Measurements from ENCODE around the gene RTKN2. TPM values are rescaled to one million over a fixed set of nuclear protein-coding genes. Genes with fewer than 3 reads are reported as not detected.
A peak's percentile ranks its signal among the peaks of the same experiment; 100 is the strongest.

The RTKN2 gene
- total and polyA plus RNA-seq, 2 of the 4 experiments (the other 2 are of a cell fraction) = 0.75 to 0.90 TPM

DNA sequence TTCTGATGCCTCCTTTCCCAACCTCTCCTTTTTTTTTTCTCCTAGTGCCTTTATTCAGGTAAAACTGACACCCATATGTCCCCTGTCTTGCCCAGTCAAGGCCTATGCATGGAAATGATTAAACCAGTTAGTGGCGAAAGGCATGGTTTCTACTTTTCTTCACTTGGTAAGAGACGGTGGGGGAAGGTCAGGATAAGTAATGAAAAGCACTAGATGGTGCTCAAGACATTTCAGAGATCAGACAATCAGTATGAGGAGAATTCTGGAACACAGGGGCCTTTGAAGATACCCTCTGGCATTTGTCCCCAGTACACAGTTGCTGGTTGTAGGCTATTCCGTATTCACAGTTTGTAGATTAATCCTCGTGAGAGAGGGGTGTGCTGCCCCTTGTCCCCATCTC lies 121.2 kb downstream of the RTKN2 start:
- H3K56ac ChIP-seq (ENCODE audit: extremely low read depth, insufficient read depth, low read length) = no peak overlapping the region
- dilution Hi-C loops (cut with HindIII; ENCODE audit: low sequenced_read_pairs, unreplicated experiment) = no loop called here
- no TSS peak for BruUV-seq (replicated peaks)
- H3K4me3 ChIP-seq (ENCODE audit: insufficient read depth, low read depth, low read length) = no peak overlapping the region
- no peak overlapping the region for H2AK5ac ChIP-seq (ENCODE audit: low read depth, low read length)
- H3K9ac ChIP-seq (ENCODE audit: low read depth, low read length) = no peak overlapping the region
- H3K4me1 ChIP-seq (ENCODE audit: control insufficient read depth, insufficient read depth, low read length) = peaks cover 3% of the 10 kb centered on the region; the same call in 1 of the 2 replicates
- 0 out of 4 replicates have a peak overlapping the region, but pooled peaks of 1 of the 2 experiments have one; percentile 32 for H4K8ac ChIP-seq (ENCODE audit: low read depth in 2 of 2, low read length in 2 of 2)
- peak overlapping the region; percentile 51 for H2BK20ac ChIP-seq (ENCODE audit: low read depth, low read length)
- DNase-seq (no peak), ATAC-seq (ENCODE audit: low read depth) (peak; percentile 78)
- H3K18ac ChIP-seq (ENCODE audit: low read depth, low read length) = peak overlapping the region; percentile 77
- H3K9me3 ChIP-seq (ENCODE audit: control insufficient read depth, insufficient read depth, low read length) = peaks cover 2% of the 10 kb centered on the region
- CTCF ChIA-PET = no interaction called here
- H4K20me1 ChIP-seq (ENCODE audit: insufficient read depth, low read length) = no peaks in the 10 kb centered on the region
- H3K4ac ChIP-seq (ENCODE audit: low read depth, low read length) = peak overlapping the region; percentile 59
- peak overlapping the region; percentile 65; the same call in 2 of the 3 replicates for H2BK15ac ChIP-seq (ENCODE audit: low read depth, low read length)
- no peaks in the 10 kb centered on the region for H3K79me1 ChIP-seq (ENCODE audit: low read depth in 1 of 2, low read length in 2 of 2)
- H2AFZ ChIP-seq (replicated peaks; ENCODE audit: low read length, poor library complexity) = no peak overlapping the region
- 100% methylated on average over 3 of the region's 4 CpGs; no CpG with 5 or more reads in 1 of the 2 experiments for WGBS, 2 experiments (ENCODE audit: extremely low coverage in 2 of 2, insufficient read length in 1 of 2)
- H4K91ac ChIP-seq (ENCODE audit: insufficient read depth, low read depth, low read length) = 0 out of 2 replicates have a peak overlapping the region, but pooled peaks have one; percentile 31
- no peak overlapping the region for H3K14ac ChIP-seq (replicated peaks; ENCODE audit: low read depth, low read length)
- intact Hi-C loops (cut with micrococcal nuclease) = no loop called here
- no peak overlapping the region for H2BK5ac ChIP-seq (ENCODE audit: low read depth, low read length, poor library complexity, severe bottlenecking)
- peak overlapping the region; percentile 68 for H2BK120ac ChIP-seq (ENCODE audit: low read depth, low read length)
- H4K5ac ChIP-seq (ENCODE audit: low read depth, low read length) = peak overlapping the region; percentile 54
- no peak overlapping the region for H2AK9ac ChIP-seq (replicated peaks; ENCODE audit: low read depth, low read length, poor library complexity)
- H3K27ac ChIP-seq (ENCODE audit: insufficient read depth, low read length) = peak overlapping the region; percentile 40; the same call in 1 of the 2 replicates
- TF ChIP-seq POLR2A (IDR thresholded peaks at IDR 0.05; ENCODE audit: low read depth, low read length) (no peak), RFX5 (IDR thresholded peaks at IDR 0.05; ENCODE audit: low read depth, low read length) (no peak), MAFK (IDR thresholded peaks at IDR 0.05; ENCODE audit: low read depth, low read length) (no peak), SMC3 (IDR thresholded peaks at IDR 0.05; ENCODE audit: low read depth, low read length) (no peak), FOS (IDR thresholded peaks at IDR 0.05; ENCODE audit: low read depth, low read length) (no peak), CHD1 (IDR thresholded peaks at IDR 0.05; ENCODE audit: low read depth, low read length) (no peak), CEBPB (IDR thresholded peaks at IDR 0.05; ENCODE audit: low read depth, low read length) (no peak), MAZ (IDR thresholded peaks at IDR 0.05; ENCODE audit: borderline replicate concordance, low read depth, low read length) (no peak), RAD21 (IDR thresholded peaks at IDR 0.05; ENCODE audit: low read length) (no peak), NFE2L2 (IDR thresholded peaks at IDR 0.05; ENCODE audit: low read depth, low read length) (no peak), RCOR1 (IDR thresholded peaks at IDR 0.05; ENCODE audit: insufficient replicate concordance, low read length) (no peak), MXI1 (IDR thresholded peaks at IDR 0.05; ENCODE audit: borderline replicate concordance, low read depth, low read length) (no peak), BHLHE40 (IDR thresholded peaks at IDR 0.05; ENCODE audit: low read depth, low read length) (no peak)
- TF ChIP-seq, protein P1, sequence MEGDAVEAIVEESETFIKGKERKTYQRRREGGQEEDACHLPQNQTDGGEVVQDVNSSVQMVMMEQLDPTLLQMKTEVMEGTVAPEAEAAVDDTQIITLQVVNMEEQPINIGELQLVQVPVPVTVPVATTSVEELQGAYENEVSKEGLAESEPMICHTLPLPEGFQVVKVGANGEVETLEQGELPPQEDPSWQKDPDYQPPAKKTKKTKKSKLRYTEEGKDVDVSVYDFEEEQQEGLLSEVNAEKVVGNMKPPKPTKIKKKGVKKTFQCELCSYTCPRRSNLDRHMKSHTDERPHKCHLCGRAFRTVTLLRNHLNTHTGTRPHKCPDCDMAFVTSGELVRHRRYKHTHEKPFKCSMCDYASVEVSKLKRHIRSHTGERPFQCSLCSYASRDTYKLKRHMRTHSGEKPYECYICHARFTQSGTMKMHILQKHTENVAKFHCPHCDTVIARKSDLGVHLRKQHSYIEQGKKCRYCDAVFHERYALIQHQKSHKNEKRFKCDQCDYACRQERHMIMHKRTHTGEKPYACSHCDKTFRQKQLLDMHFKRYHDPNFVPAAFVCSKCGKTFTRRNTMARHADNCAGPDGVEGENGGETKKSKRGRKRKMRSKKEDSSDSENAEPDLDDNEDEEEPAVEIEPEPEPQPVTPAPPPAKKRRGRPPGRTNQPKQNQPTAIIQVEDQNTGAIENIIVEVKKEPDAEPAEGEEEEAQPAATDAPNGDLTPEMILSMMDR (conservative IDR thresholded peaks at IDR 0.05; ENCODE audit: low read depth, low read length) = no peak
- TF ChIP-seq, protein P2, sequence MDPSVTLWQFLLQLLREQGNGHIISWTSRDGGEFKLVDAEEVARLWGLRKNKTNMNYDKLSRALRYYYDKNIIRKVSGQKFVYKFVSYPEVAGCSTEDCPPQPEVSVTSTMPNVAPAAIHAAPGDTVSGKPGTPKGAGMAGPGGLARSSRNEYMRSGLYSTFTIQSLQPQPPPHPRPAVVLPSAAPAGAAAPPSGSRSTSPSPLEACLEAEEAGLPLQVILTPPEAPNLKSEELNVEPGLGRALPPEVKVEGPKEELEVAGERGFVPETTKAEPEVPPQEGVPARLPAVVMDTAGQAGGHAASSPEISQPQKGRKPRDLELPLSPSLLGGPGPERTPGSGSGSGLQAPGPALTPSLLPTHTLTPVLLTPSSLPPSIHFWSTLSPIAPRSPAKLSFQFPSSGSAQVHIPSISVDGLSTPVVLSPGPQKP (IDR thresholded peaks at IDR 0.05; ENCODE audit: borderline replicate concordance, low read depth, low read length) = no peak
- TF ChIP-seq, protein P3, sequence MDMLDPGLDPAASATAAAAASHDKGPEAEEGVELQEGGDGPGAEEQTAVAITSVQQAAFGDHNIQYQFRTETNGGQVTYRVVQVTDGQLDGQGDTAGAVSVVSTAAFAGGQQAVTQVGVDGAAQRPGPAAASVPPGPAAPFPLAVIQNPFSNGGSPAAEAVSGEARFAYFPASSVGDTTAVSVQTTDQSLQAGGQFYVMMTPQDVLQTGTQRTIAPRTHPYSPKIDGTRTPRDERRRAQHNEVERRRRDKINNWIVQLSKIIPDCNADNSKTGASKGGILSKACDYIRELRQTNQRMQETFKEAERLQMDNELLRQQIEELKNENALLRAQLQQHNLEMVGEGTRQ (IDR thresholded peaks at IDR 0.05; ENCODE audit: low read depth, low read length) = no peak
- no peaks in the 10 kb centered on the region for H3K9me1 ChIP-seq (ENCODE audit: insufficient read depth, low read length)
- POLR2A ChIA-PET (ENCODE audit: unreplicated experiment) = no interaction called here
- no peaks in the 10 kb centered on the region for H3K27me3 ChIP-seq (ENCODE audit: control insufficient read depth, insufficient read depth, low read length)
- H3K36me3 ChIP-seq (ENCODE audit: control insufficient read depth, insufficient read depth, low read length) = no peaks in the 10 kb centered on the region
- no peak overlapping the region for H3K23ac ChIP-seq (ENCODE audit: low read depth, low read length)
- in situ Hi-C loops (cut with MboI; ENCODE audit: low sequenced_read_pairs) = no loop called here
- H3K4me2 ChIP-seq (ENCODE audit: low read depth, low read length) = no peak overlapping the region

All from IMR-90 (cell line).